Stomach (tissue), 9 donors: ENCODE results near the gene PILRB. TPM values are rescaled to one million over a fixed set of nuclear protein-coding genes. Genes with fewer than 3 reads are reported as not detected.
A peak's percentile ranks its signal among the peaks of the same experiment; 100 is the strongest.
"Not testable (repeated sequence)": the region's sequence is repeated elsewhere in the genome, so short reads cannot be mapped to it uniquely, and the experiment has no call there.

Source experiments
- DNase-seq, 2 donors: peaks; one replicate each; pipeline versions ENCODE4 v3.0.0 to v3.0.0-alpha.2; 2013 to 2019
- H3K27ac ChIP-seq, 5 donors: fragments of 200-600 bp in 4 of 5; sonication (generic) in 4 of 5; one replicate each; pipeline ENCODE4 v1.5.1; 2013 to 2019; ENCODE audit warnings: mild to moderate bottlenecking in 1 of 5, moderate library complexity in 1 of 5
- H3K27me3 ChIP-seq, 3 donors: fragments of 200-600 bp; sonication (generic); one replicate each; pipeline ENCODE4 v1.5.1; 2017 to 2019; ENCODE audit warnings: mixed run types in 1 of 3
- H3K36me3 ChIP-seq, 4 donors: fragments of 200-600 bp; sonication (generic); 1 replicate in 3 of 4; 2 replicates in 1 of 4; pipeline ENCODE4 v1.5.1; 2016 to 2019
- H3K4me1 ChIP-seq, 4 donors: fragments of 200-600 bp; sonication (generic); one replicate each; pipeline ENCODE4 v1.5.1; 2016 to 2019
- H3K4me3 ChIP-seq, 4 donors: fragments of 200-600 bp; sonication (generic) in 3 of 4; one replicate each; pipeline ENCODE4 v1.5.1; 2016 to 2019; ENCODE audit warnings: mild to moderate bottlenecking in 1 of 4
- H3K9me3 ChIP-seq, 4 donors: fragments of 200-600 bp; sonication (generic); one replicate each; pipeline ENCODE4 v1.5.1; 2016 to 2019
- CTCF ChIP-seq, 7 experiments: fragments of 450-650 bp in 4 of 7; fragments of 200-600 bp in 3 of 7; sonication (generic) in 3 of 7; IDR thresholded peaks; one replicate each; pipeline ENCODE4 v1.5.1; 2016 to 2019; ENCODE audit warnings: antibody characterized with exemption in 7 of 7, control low read depth in 2 of 7, mild to moderate bottlenecking in 1 of 7
- EP300 ChIP-seq: sonication (generic); formaldehyde crosslinking; IDR thresholded peaks from one replicate; pipeline ENCODE4 v1.6.1; 2017; ENCODE audit warnings: antibody characterized with exemption
- POLR2A ChIP-seq, 4 donors: fragments of 450-650 bp; IDR thresholded peaks; one replicate each; pipeline ENCODE4 v1.6.1; 2016; ENCODE audit warnings: antibody characterized with exemption in 4 of 4, control low read depth in 2 of 4, mild to moderate bottlenecking in 1 of 4, moderate library complexity in 1 of 4
- POLR2AphosphoS5 ChIP-seq, 3 donors: sonication (generic); formaldehyde crosslinking; IDR thresholded peaks; one replicate each; pipeline ENCODE4 v1.6.1; 2016; ENCODE audit warnings: antibody characterized with exemption in 3 of 3
- WGBS, 5 donors: extraction: QIAGEN DNeasy Blood & Tissue Kit in 3 of 5; methylation state at CpG; one replicate each; pipeline versions ENCODE4 v1.1.5 to v1.1.7; 2013 to 2018; 5-methylcytosine and 5-hydroxymethylcytosine counted together
- intact Hi-C: fragments of 100-400 bp; cut with DNase I; formaldehyde crosslinking; loops from one replicate; pipeline ENCODE4 v1.15.1; 2023; ENCODE audit warnings: low total_unique reads
- polyA plus RNA-seq, 3 donors: library from polyadenylated mRNA; stranded (reverse); fragments of 200-250 nt; gene quantifications; one replicate each; pipeline ENCODE4 v1.2.3, GENCODE V29; 2013
- total RNA-seq, 5 donors: library from RNA; depleted of rRNA; stranded (reverse); fragments of >200 nt; gene quantifications; one replicate each; pipeline versions ENCODE4 v1.1.0 to v1.2.3, GENCODE V29; 2014 to 2016
- donor health status: healthy with polysubstance abuse.
- donor health status: Bipolar disorder and iron deficiency.
- donor health status: healthy.

PILRB gene
- total and polyA plus RNA-seq, 8 donors = 16.8 to 141 (median 60.3) TPM

GRCh38 chr7:100349757-100350156 lies 8.2 kb upstream of the PILRB start:
- intact Hi-C loops = loop anchor here (10.0 kb wide), 1 partner anchor 65 kb away; no protein-coding TSS in a partner anchor
- no peak overlapping the region for H3K4me3 ChIP-seq

DNA sequence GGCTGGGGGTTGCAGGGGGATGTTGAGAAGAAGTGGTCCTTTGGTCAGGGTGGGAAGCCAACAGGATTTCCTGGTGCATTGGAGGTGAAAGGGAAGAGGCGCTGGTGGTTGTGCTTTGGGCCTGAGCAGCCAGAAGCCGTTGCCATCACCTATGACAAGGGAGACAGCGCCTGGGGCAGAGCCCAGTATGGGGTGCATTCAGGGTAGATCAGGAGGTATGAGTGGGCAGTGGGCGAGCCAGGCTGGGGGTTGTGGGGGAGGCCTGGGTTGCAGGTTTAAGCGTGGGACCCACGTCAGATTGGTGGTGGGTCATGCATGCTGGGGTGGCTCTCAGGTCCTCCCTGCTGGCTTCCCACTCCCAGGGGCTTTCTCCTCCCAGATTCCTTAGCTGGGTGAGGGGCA lies 6.3 kb upstream of the PILRB start:
- Histone ChIP-seq H3K4me1 (no peaks in the 10 kb centered on the region), H3K4me3 (no peak overlapping the region), H3K36me3 (peaks cover 64 to 100% (median 98%) of the 10 kb centered on the region in 4 donors), H3K27ac (no peak overlapping the region), H3K9me3 (no peaks in the 10 kb centered on the region), H3K27me3 (no peaks in the 10 kb centered on the region)
- no peak for DNase-seq
- 81 to 88% (median 85%) methylated on average over 5 to 6 of the region's 6 CpGs for WGBS, 5 donors
- TF ChIP-seq POLR2A (IDR thresholded peaks at IDR 0.05) = no peak
- TF ChIP-seq EP300 = no peak
- TF ChIP-seq CTCF (IDR thresholded peaks at IDR 0.05) = no peak
- no peak for TF ChIP-seq POLR2AphosphoS5 (IDR thresholded peaks at IDR 0.05)
- intact Hi-C loops = loop anchor here (10.0 kb wide), 1 partner anchor 63 kb away; no protein-coding TSS in a partner anchor

More at GRCh38 chr7:100349757-100350156, 8.2 kb upstream of the PILRB start:
- peaks cover 53 to 93% (median 90%) of the 10 kb centered on the region in 4 donors for H3K36me3 ChIP-seq
- WGBS, 5 donors = 94 to 98% (median 96%) methylated on average over 6 of the region's 6 CpGs
- H3K9me3 ChIP-seq = no peaks in the 10 kb centered on the region
- no peak overlapping the region for H3K27ac ChIP-seq
- peaks cover 0 to 3% (median 3%) of the 10 kb centered on the region in 4 donors for H3K4me1 ChIP-seq
- TF ChIP-seq POLR2A (IDR thresholded peaks at IDR 0.05) (no peak), EP300 (no peak), CTCF (IDR thresholded peaks at IDR 0.05) (no peak), POLR2AphosphoS5 (IDR thresholded peaks at IDR 0.05) (no peak)
- no peak for DNase-seq
- no peaks in the 10 kb centered on the region for H3K27me3 ChIP-seq

- peak overlapping the region in 2 of 4 donors; percentile 4 to 20 for H3K4me3 ChIP-seq
- H3K9me3 ChIP-seq, DNase-seq, H3K27me3 ChIP-seq, H3K4me1 ChIP-seq: not testable (repeated sequence)
- peaks cover 63 to 100% (median 98%) of the 10 kb centered on the region in 4 donors for H3K36me3 ChIP-seq
- intact Hi-C loops = loop anchor here (10.0 kb wide), 1 partner anchor 62 kb away; no protein-coding TSS in a partner anchor
- H3K27ac ChIP-seq = peak overlapping the region in 2 of 5 donors; percentile 6 to 52
- WGBS, 5 donors = 88 to 93% (median 88%) methylated on average over 13 to 18 of the region's 18 CpGs
Measured at GRCh38 chr7:100352230-100352781, 5.6 kb upstream of the PILRB start.

DNA sequence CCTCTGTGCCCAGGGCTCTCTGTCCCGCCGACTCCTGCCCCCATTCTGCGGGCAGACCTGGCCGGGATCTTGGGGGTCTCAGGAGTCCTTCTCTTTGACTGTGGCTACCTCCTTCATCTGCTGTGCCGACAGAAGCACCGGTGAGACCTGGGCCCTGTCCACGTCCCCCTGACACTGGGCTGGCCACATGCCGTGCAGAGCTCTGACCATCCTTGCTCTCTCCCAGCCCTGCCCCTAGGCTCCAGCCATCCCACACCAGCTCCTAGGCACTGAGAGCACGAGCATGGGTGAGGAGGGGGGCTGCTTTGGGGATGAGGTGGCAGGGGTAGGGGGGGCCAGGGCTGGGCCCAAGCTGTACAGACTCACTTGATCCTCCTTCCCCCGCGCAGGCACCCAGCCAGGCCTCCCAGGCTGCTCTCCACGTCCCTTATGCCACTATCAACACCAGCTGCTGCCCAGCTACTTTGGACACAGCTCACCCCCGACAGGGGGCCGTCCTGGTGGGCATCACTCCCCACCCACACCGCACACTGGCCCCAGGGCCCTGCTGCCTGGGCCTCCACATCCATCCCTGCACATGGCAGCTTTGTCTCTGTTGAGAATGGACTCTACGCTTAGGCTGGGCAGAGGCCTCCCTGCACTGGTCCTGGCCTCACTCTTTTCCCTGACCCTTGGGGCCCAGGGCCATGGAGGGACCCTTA lies 4.8 kb upstream of the PILRB start:
- Histone ChIP-seq H3K4me3 (peak overlapping the region in 1 of 4 donors; percentile 4), H3K27me3 (no peaks in the 10 kb centered on the region), H3K36me3 (peaks cover 59 to 100% (median 98%) of the 10 kb centered on the region in 4 donors), H3K27ac (peak overlapping the region in 1 of 5 donors; percentile 52), H3K9me3 (no peaks in the 10 kb centered on the region), H3K4me1 (no peaks in the 10 kb centered on the region)
- intact Hi-C loops = loop anchor here (10.0 kb wide), 1 partner anchor 62 kb away; no protein-coding TSS in a partner anchor
- no peak for DNase-seq
- TF ChIP-seq POLR2A (IDR thresholded peaks at IDR 0.05) = no peak
- no peak for TF ChIP-seq CTCF (IDR thresholded peaks at IDR 0.05)
- TF ChIP-seq EP300 = no peak
- TF ChIP-seq POLR2AphosphoS5 (IDR thresholded peaks at IDR 0.05) = no peak
- WGBS, 5 donors = 89 to 94% (median 93%) methylated on average over 13 to 16 of the region's 16 CpGs
